Small intestine (tissue), 7 donors: ENCODE measurements around the gene LILRA5. TPM values are rescaled to one million over a fixed set of nuclear protein-coding genes. Genes with fewer than 3 reads are reported as not detected.
"Not testable (repeated sequence)": the region's sequence is repeated elsewhere in the genome, so short reads cannot be mapped to it uniquely, and the experiment has no call there.

Experiments used
- DNase-seq, 2 donors: peaks; one replicate each; pipeline versions ENCODE4 v3.0.0 to v3.0.0-alpha.2; 2013
- FAIRE-seq: peaks from 2 replicates; lab custom pipeline; 2012; peaks lifted over from hg19 to GRCh38; lab: Jason Lieb, UNC
- H3K27ac ChIP-seq, 3 donors: one replicate each; pipeline ENCODE4 v1.5.1; 2013; ENCODE audit warnings: low read length in 2 of 3, mild to moderate bottlenecking in 2 of 3, control low read depth in 1 of 3, inconsistent platforms in 1 of 3, low read depth in 1 of 3, moderate library complexity in 1 of 3
- H3K27me3 ChIP-seq, 3 donors: one replicate each; pipeline ENCODE4 v1.6.1; 2013; ENCODE audit warnings: low read length in 3 of 3, inconsistent platforms in 1 of 3; ENCODE audit not compliant: control insufficient read depth in 3 of 3, insufficient read depth in 3 of 3
- H3K36me3 ChIP-seq, 3 donors: one replicate each; pipeline ENCODE4 v1.6.1; 2013; ENCODE audit warnings: low read length in 3 of 3, inconsistent platforms in 1 of 3, low read depth in 1 of 3, mild to moderate bottlenecking in 1 of 3, moderate library complexity in 1 of 3; ENCODE audit not compliant: control insufficient read depth in 3 of 3, insufficient read depth in 2 of 3
- H3K4me1 ChIP-seq, 3 donors: one replicate each; pipeline ENCODE4 v1.6.1; 2013; ENCODE audit warnings: low read length in 2 of 3, inconsistent platforms in 1 of 3, low read depth in 1 of 3, mild to moderate bottlenecking in 1 of 3, moderate library complexity in 1 of 3; ENCODE audit not compliant: control insufficient read depth in 3 of 3, insufficient read depth in 2 of 3
- H3K4me3 ChIP-seq, 3 donors: one replicate each; pipeline ENCODE4 v1.5.1; 2013; ENCODE audit warnings: low read length in 3 of 3, control low read depth in 1 of 3, inconsistent platforms in 1 of 3, low read depth in 1 of 3, mild to moderate bottlenecking in 1 of 3, moderate library complexity in 1 of 3
- H3K9me3 ChIP-seq, 2 donors: one replicate each; pipeline ENCODE4 v1.6.1; 2013; ENCODE audit warnings: low read depth in 1 of 2, low read length in 1 of 2; ENCODE audit not compliant: control insufficient read depth in 2 of 2, insufficient read depth in 1 of 2
- WGBS, 3 donors: extraction: QIAGEN DNeasy Blood & Tissue Kit; methylation state at CpG; one replicate each; pipeline ENCODE4 v1.1.7; 2013; 5-methylcytosine and 5-hydroxymethylcytosine counted together
- polyA plus RNA-seq, 4 donors: library from polyadenylated mRNA; stranded (reverse) in 3 of 4; unstranded in 1 of 4; fragments of 200-250 nt in 3 of 4; fragments of 120-200 nt in 1 of 4; gene quantifications; one replicate each; pipeline versions ENCODE4 v1.2.1 to v1.2.3, GENCODE V29; 2013
- donor health status: healthy with polysubstance abuse.
- donor health status: control.
- donor health status: control.
- donor health status: Bipolar disorder and iron deficiency.
- donor health status: healthy.

The LILRA5 gene
- polyA plus RNA-seq, 4 donors: 1.6 to 8.2 (median 2.2) TPM

DNA sequence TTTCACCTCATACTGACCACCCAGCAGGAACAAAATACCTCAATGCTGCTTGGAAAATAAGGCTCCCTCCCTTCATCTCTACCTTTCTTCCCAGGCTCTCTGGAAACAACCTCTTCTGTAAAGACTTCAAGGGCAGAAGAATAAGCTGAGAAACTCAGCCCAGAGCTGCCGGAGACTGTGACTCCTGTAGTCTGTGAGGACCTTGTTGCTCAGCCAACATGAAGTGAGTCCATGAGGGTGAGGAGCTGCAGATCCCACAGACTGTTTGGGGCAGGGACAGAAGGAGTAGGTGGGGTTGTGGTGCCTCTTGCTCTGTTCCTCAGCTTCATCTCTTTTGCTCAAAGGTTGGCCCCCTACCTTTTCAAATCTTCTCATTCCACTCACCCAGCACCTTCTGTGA is 7.8 kb downstream of the LILRA5 start:
- Histone ChIP-seq H3K4me1 (no peaks in the 10 kb centered on the region), H3K27me3 (no peaks in the 10 kb centered on the region), H3K36me3 (no peaks in the 10 kb centered on the region), H3K9me3 (no peaks in the 10 kb centered on the region), H3K4me3 (no peak overlapping the region), H3K27ac (no peak overlapping the region)
- DNase-seq (no peak), FAIRE-seq (no peak)
- whole genome bisulfite sequencing, 3 donors: 64 to 100% (median 85%) methylated on average over 1 of the region's 1 CpG

DNA sequence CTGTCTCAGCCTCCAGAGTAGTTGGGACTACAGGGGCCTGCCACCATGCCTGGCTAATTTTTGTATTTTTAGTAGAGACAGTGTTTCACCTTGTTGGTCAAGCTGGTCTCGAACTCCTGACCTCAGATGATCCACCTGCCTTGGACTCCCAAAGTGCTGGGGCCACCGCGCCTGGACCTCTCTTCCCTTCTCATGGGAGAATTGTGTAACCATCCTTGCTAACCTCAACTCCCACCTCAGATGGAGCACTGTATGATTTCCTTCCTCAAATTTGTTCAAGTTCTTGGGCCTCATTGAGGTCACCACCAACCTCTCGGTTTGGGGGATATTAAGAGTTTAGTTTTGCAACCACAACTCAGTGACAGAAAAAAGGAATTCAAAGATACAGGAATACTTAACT is 10.7 kb downstream of the LILRA5 start:
- no peaks in the 10 kb centered on the region for H3K27me3 ChIP-seq
- no peaks in the 10 kb centered on the region for H3K36me3 ChIP-seq
- WGBS, 3 donors: 55 to 69% (median 61%) methylated on average over 4 of the region's 4 CpGs
- no peak overlapping the region for H3K4me3 ChIP-seq
- H3K27ac ChIP-seq: no peak overlapping the region
- DNase-seq (no peak), FAIRE-seq (no peak)
- H3K4me1 ChIP-seq: no peaks in the 10 kb centered on the region
- H3K9me3 ChIP-seq: no peaks in the 10 kb centered on the region

DNA sequence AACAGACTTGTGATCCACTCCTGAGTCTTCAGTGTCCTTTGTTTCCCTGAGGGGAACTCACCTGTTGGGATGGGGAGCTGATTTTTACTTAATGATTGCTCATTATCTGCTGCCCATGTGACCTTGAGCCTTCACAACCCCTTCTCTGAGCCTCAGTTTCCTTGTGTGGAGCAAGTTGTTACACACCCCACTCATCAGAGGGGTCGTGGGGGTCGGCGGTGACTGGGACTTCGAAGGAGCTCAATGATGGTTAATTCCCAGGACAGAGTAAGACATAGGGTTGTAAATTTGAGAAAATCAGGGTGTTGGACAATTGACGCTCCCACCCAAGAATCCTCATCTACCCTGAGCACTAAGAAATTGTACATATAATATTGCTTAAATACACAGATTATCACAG is 13.5 kb downstream of the LILRA5 start:
- 79 to 86% (median 82%) methylated on average over 5 of the region's 5 CpGs for WGBS, 3 donors
- Histone ChIP-seq H3K36me3 (no peaks in the 10 kb centered on the region), H3K4me1 (no peaks in the 10 kb centered on the region), H3K9me3 (no peaks in the 10 kb centered on the region), H3K27ac (no peak overlapping the region), H3K27me3 (no peaks in the 10 kb centered on the region), H3K4me3 (no peak overlapping the region)
- FAIRE-seq (no peak), DNase-seq (no peak)

DNA sequence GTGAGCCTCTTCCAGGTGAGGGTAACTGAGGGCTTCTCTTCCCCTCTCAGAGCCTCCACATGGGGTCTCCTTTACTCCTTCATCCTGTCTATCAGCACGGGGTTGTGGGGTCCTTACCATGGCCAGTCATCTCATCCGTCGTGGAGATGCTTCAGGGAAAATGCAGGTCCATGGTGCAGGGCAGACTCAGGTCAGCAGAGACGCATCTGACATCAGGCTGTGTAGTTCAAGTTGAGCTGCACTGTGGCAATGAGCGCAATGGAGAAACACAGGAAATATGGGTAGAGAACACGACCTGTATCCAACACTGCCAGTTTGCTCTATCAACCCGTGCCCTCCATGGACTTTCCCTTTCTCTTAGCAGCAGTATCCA is 13.9 kb downstream of the LILRA5 start:
- DNase-seq: no peak
- no peak overlapping the region for H3K4me3 ChIP-seq
- H3K27me3 ChIP-seq: no peaks in the 10 kb centered on the region
- no peaks in the 10 kb centered on the region for H3K9me3 ChIP-seq
- no peak overlapping the region for H3K27ac ChIP-seq
- H3K36me3 ChIP-seq: no peaks in the 10 kb centered on the region
- FAIRE-seq: no peak
- 52 to 58% (median 56%) methylated on average over 7 of the region's 7 CpGs for WGBS, 3 donors
- H3K4me1 ChIP-seq: no peaks in the 10 kb centered on the region

DNA sequence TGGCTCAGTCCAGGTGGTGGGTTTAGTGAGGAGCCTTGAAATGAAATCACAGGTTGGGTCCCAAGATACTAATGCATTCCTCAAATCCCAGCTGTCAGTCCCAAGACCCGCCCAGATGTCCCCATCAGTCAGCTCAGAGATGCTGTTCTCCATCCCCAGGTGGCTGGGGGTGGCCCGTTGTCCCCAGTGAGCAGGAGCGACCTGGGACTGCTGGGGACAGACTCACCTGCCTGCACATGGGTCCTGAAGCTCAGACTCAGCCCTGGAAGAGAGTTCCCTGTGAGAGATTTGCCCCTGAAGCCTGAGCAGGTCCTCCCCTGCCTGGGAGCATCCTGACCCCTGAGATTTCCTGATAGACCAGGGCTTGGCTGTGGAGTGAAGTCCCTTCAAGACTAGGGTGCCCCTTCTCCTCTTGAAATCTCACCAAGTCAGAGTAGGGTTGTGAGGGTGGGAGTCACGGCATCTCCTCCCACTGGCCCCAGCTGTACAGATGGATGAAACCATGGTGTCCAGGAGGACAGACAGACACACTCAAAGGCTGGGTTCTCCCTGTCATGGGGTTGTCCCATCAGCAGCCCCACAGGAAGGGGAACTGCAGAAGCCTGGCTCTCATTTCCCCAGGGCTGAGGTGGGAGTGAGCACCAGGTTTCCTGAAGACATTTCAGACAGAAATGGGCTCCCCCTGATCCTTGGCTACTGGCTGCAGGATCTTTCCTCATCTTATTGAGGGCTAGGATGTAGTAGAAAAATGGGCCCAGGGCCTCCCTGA is 14.4 kb downstream of the LILRA5 start:
- Histone ChIP-seq H3K27ac (no peak overlapping the region), H3K27me3 (no peaks in the 10 kb centered on the region), H3K36me3 (no peaks in the 10 kb centered on the region), H3K4me1 (no peaks in the 10 kb centered on the region), H3K4me3 (no peak overlapping the region), H3K9me3 (no peaks in the 10 kb centered on the region)
- 47 to 56% (median 53%) methylated on average over 4 of the region's 4 CpGs for WGBS, 3 donors
- FAIRE-seq (no peak), DNase-seq (no peak)

DNA sequence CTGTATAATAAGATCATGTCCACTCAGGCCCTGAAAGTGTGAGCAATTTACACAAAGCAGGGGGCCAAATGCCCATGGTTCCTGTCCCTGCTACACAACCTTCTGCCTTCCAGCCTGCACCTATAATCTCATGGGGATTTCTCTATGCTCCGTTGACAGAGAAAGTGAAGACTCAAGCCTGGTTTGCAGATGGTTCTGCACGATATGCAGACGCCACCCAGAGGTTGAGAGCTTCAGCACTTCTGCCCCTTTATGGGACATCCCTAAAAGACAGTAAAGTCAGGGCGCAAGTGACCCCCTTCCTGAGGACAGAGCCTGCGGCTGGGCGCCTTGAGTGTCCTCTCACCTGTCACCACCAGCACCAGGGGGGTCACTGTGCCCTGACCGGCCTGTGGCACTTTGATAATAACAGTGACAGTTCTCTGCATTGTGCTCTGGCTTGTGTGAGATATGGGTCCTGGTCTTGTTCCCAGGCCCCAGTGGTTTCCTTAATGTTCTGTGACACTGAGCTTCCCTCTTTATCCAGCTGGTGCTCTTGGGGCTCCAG is 15.1 kb downstream of the LILRA5 start:
- FAIRE-seq: no peak

DNA sequence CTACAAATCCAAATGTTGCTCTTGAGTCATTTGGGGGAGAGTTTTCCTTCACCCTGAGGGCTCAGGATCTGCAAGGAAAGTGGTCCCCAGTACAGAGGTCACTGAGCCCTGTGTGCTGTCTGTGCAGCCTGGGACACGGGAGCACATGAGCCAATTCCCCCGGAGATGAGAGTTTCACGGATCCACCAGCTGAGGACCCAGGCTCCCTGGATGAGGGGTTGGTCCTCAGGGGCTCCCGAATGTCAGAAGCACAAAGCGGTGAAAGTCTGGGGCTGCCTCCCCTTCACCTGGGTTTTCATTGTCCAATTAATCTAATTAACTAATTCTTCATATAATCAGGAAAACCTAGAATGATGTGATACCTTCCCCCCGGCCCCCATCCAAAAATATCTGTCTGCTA is 18.4 kb downstream of the LILRA5 start:
- no peaks in the 10 kb centered on the region for H3K36me3 ChIP-seq
- DNase-seq (no peak), FAIRE-seq (no peak)
- no peak overlapping the region for H3K27ac ChIP-seq
- H3K4me3 ChIP-seq: no peak overlapping the region
- 81 to 89% (median 86%) methylated on average over 6 of the region's 6 CpGs for WGBS, 3 donors
- H3K4me1 ChIP-seq: no peaks in the 10 kb centered on the region
- no peaks in the 10 kb centered on the region for H3K27me3 ChIP-seq
- H3K9me3 ChIP-seq: no peaks in the 10 kb centered on the region

More for the DNA sequence above, 15.1 kb downstream of the LILRA5 start:
- Histone ChIP-seq H3K27me3 (no peaks in the 10 kb centered on the region), H3K27ac (no peak overlapping the region), H3K4me1 (no peaks in the 10 kb centered on the region), H3K36me3 (no peaks in the 10 kb centered on the region), H3K4me3 (no peak overlapping the region), H3K9me3 (no peaks in the 10 kb centered on the region)
- WGBS, 3 donors: 41 to 48% (median 42%) methylated on average over 7 of the region's 7 CpGs
- DNase-seq: no peak

DNA sequence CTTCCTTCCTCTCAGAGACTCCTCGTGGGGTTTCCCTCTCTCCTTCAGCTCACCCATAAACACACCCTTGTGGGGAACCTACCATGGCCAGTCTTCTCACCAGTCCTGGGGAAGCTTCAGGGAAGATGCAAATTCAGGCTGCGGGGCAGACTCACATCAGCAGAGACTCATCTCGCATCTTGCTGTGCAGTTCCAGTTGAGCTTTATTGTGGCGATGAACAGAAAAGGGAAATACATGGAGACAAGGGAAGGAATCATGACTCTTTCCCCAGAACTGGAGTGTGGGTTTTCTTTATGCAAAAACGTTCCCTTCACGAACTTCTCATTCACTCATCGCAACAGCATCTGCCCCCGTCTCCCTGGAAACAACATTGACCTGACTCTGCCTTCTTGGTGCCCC is 23.8 kb downstream of the LILRA5 start:
- H3K27me3 ChIP-seq, H3K4me1 ChIP-seq, H3K9me3 ChIP-seq, H3K27ac ChIP-seq, H3K36me3 ChIP-seq, DNase-seq, H3K4me3 ChIP-seq, FAIRE-seq: not testable (repeated sequence)
- 57 to 81% (median 62%) methylated on average over 8 of the region's 8 CpGs for WGBS, 3 donors

GRCh38 chr19:54287456-54287855 is 25.5 kb downstream of the LILRA5 start:
- 64 to 70% (median 66%) methylated on average over 4 of the region's 4 CpGs for WGBS, 3 donors
- H3K4me3 ChIP-seq: no peak overlapping the region
- no peaks in the 10 kb centered on the region for H3K4me1 ChIP-seq
- H3K9me3 ChIP-seq: no peaks in the 10 kb centered on the region
- no peaks in the 10 kb centered on the region for H3K36me3 ChIP-seq
- no peak overlapping the region for H3K27ac ChIP-seq
- no peak for FAIRE-seq
- no peak for DNase-seq
- no peaks in the 10 kb centered on the region for H3K27me3 ChIP-seq
